HEK293 (cell line): Measurements from ENCODE around the gene PIGR.

Experiments
- CTCF ChIA-PET: fragments of 350-600 bp; formaldehyde crosslinking; extraction: SDS; loops from one replicate; lab custom pipeline; 2021; ENCODE audit warnings: antibody characterized with exemption; lab: Yijun Ruan, JAX
- POLR2A ChIA-PET: fragments of 300-600 bp; formaldehyde crosslinking; extraction: SDS; loops from one replicate; lab custom pipeline; 2020; ENCODE audit warnings: antibody characterized with exemption, inconsistent platforms; lab: Yijun Ruan, JAX
- H3K27ac ChIP-seq: fragments of 200-500 bp; sonication (Bioruptor generic); 2 replicates; pipeline ENCODE4 v1.5.1; 2014; ENCODE audit warnings: low read depth, low read length, control low read depth, inconsistent platforms; ENCODE audit errors: extremely low read depth
- H3K36me3 ChIP-seq, 2 experiments: fragments of 200-500 bp in 1 of 2; sonication (Bioruptor generic) in 1 of 2; 1 replicate in 1 of 2; 2 replicates in 1 of 2; pipeline ENCODE4 v1.5.1; 2014 to 2017; ENCODE audit warnings: inconsistent platforms in 2 of 2, low read length in 2 of 2; ENCODE audit not compliant: control insufficient read depth in 2 of 2, insufficient read depth in 1 of 2
- H3K4me1 ChIP-seq: fragments of 200-500 bp; sonication (Bioruptor generic); 2 replicates; pipeline ENCODE4 v1.5.1; 2014; ENCODE audit warnings: mild to moderate bottlenecking, low read length, inconsistent platforms; ENCODE audit not compliant: control insufficient read depth, insufficient read depth
- H3K4me3 ChIP-seq: 2 replicates; pipeline ENCODE4 v1.5.1; 2011; ENCODE audit warnings: low read depth, mild to moderate bottlenecking, control low read depth, low read length, moderate library complexity
- H3K9me3 ChIP-seq: fragments of 200-500 bp; sonication (Bioruptor generic); 2 replicates; pipeline ENCODE4 v1.5.1; 2014; ENCODE audit warnings: low read depth, low read length, inconsistent platforms; ENCODE audit not compliant: control insufficient read depth, insufficient read depth
- CTCF ChIP-seq: fragments of 450-650 bp; formaldehyde crosslinking; IDR thresholded peaks from 2 replicates; pipeline ENCODE4 v1.5.1; 2016; ENCODE audit warnings: missing biosample characterization, missing genetic modification characterization
- HOXD13 ChIP-seq: sonication (generic); formaldehyde crosslinking; IDR thresholded peaks from 2 replicates; pipeline ENCODE4 v1.8.0; 2022; ENCODE audit warnings: missing genetic modification reagents, borderline replicate concordance
- KLF10 ChIP-seq: fragments of 450-650 bp; IDR thresholded peaks from 2 replicates; pipeline ENCODE4 v1.5.1; 2018; ENCODE audit warnings: missing biosample characterization, mild to moderate bottlenecking, missing genetic modification characterization
- PBX3 ChIP-seq: sonication (generic); formaldehyde crosslinking; IDR thresholded peaks from 2 replicates; pipeline ENCODE4 v1.8.1; 2022; ENCODE audit warnings: mild to moderate bottlenecking, moderate library complexity, missing genetic modification reagents
- PRDM1 ChIP-seq: fragments of 450-650 bp; formaldehyde crosslinking; IDR thresholded peaks from 2 replicates; pipeline ENCODE4; 2016; ENCODE audit warnings: missing biosample characterization, missing genetic modification characterization
- SCRT1 ChIP-seq: fragments of 450-650 bp; formaldehyde crosslinking; IDR thresholded peaks from 2 replicates; pipeline ENCODE4 v1.5.1; 2016; ENCODE audit warnings: missing biosample characterization, missing genetic modification characterization, borderline replicate concordance
- SP2 ChIP-seq: fragments of 450-650 bp; formaldehyde crosslinking; IDR thresholded peaks from 2 replicates; pipeline ENCODE4 v1.5.1; 2016; ENCODE audit warnings: missing biosample characterization, missing genetic modification characterization
- TRIM28 ChIP-seq: IDR thresholded peaks from 2 replicates; pipeline ENCODE4 v1.6.1; 2011; ENCODE audit warnings: low read length, control low read depth, borderline replicate concordance
- WT1 ChIP-seq: fragments of 450-650 bp; formaldehyde crosslinking; IDR thresholded peaks from 2 replicates; pipeline ENCODE4 v1.5.1; 2016; ENCODE audit warnings: missing biosample characterization, missing genetic modification characterization
- YY2 ChIP-seq: fragments of 450-650 bp; formaldehyde crosslinking; IDR thresholded peaks from 2 replicates; pipeline ENCODE4 v1.5.1; 2016; ENCODE audit warnings: missing biosample characterization, missing genetic modification characterization
- ZBTB1 ChIP-seq: fragments of 450-650 bp; formaldehyde crosslinking; IDR thresholded peaks from 2 replicates; pipeline ENCODE4 v1.5.1; 2016; ENCODE audit warnings: missing biosample characterization, missing genetic modification characterization
- ZBTB48 ChIP-seq: fragments of 450-650 bp; formaldehyde crosslinking; IDR thresholded peaks from 2 replicates; pipeline ENCODE4 v1.5.1; 2016; ENCODE audit warnings: missing biosample characterization, missing genetic modification characterization
- ZNF423 ChIP-seq: fragments of 450-650 bp; formaldehyde crosslinking; IDR thresholded peaks from 2 replicates; pipeline ENCODE4 v1.5.1; 2016; ENCODE audit warnings: missing biosample characterization, missing genetic modification characterization
- ZNF654 ChIP-seq: fragments of 450-650 bp; formaldehyde crosslinking; IDR thresholded peaks from 2 replicates; pipeline ENCODE4 v1.5.1; 2016; ENCODE audit warnings: low read depth, missing biosample characterization, missing genetic modification characterization
- ZNF660 ChIP-seq: fragments of 450-650 bp; IDR thresholded peaks from 2 replicates; pipeline ENCODE4 v1.5.1; 2018; ENCODE audit warnings: missing biosample characterization, mild to moderate bottlenecking, missing genetic modification characterization
- ZNF768 ChIP-seq: fragments of 450-650 bp; formaldehyde crosslinking; IDR thresholded peaks from 2 replicates; pipeline ENCODE4 v1.5.1; 2018; ENCODE audit warnings: missing biosample characterization, mild to moderate bottlenecking, missing genetic modification characterization
- ZNF791 ChIP-seq: fragments of 450-650 bp; formaldehyde crosslinking; IDR thresholded peaks from 2 replicates; pipeline ENCODE4 v1.5.1; 2016; ENCODE audit warnings: missing biosample characterization, missing genetic modification characterization
- TF ChIP-seq, protein P1 (sequence below): fragments of 450-650 bp; formaldehyde crosslinking; IDR thresholded peaks from 2 replicates; pipeline ENCODE4 v1.5.1; 2017; ENCODE audit warnings: missing biosample characterization, mild to moderate bottlenecking, missing genetic modification characterization, moderate library complexity
- TF ChIP-seq, protein P2 (sequence below): fragments of 450-650 bp; formaldehyde crosslinking; IDR thresholded peaks from 2 replicates; pipeline ENCODE4 v1.5.1; 2016; ENCODE audit warnings: missing biosample characterization, missing genetic modification characterization
- TF ChIP-seq, protein P3 (sequence below): fragments of 450-650 bp; formaldehyde crosslinking; IDR thresholded peaks from 2 replicates; pipeline ENCODE4 v1.5.1; 2017; ENCODE audit warnings: missing biosample characterization, missing genetic modification characterization

PIGR gene

GRCh38 chr1:206982216-206982615 is 36.0 kb upstream of the PIGR start:
- ChIA-PET CTCF (interaction anchor here (0.5 to 4.9 kb wide), 48 partner anchors 9 to 846 kb away, joined by 3 to 70 read pairs (median 5); partner anchors contain the start of genes DYRK3 and FCAMR), POLR2A (no interaction called here)
- Histone ChIP-seq H3K4me3 (no peak overlapping the region), H3K27ac (no peak overlapping the region), H3K36me3 (no peaks in the 10 kb centered on the region), H3K9me3 (no peaks in the 10 kb centered on the region), H3K4me1 (no peaks in the 10 kb centered on the region)
- TF ChIP-seq ZNF423 (tag by site-specific recombination) (no peak), PBX3 (CRISPR knock-in tag) (no peak), CTCF (tag by site-specific recombination) (peak; percentile 63), ZNF654 (tag by site-specific recombination) (peak; percentile 89), ZNF768 (tag by site-specific recombination) (no peak), ZBTB1 (tag by site-specific recombination) (no peak)

DNA sequence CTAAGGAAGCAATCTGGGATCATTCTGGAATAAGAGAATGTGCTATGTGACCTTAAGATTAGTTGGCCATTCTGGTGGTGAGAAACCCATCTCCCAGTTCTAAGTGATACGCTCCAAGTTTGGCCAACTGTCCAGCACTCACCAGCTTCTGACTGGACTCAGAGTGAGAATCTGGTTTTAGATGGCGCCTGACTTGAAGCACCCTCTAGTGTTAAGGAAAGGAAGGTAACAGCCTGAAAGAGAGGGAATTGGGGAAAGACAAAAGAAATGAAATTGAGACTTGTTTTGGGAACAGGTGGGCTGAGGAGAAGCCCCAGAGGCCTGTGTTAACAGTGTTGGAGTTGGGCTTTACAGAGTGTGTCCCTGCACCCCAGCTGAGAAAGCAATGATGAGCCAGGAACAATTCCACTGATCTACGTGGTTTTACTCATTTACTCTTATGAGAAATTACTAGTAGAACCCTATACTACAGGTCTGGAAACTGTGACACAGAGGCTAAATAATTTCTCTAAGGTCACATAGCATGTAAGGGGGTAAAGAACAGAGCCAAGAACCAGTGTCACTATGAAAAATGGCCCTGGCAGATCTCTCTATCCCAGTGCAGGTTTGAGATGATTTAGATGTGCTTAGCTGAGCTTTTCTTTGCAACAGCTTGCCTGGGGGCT is 33.2 kb upstream of the PIGR start:
- TF ChIP-seq SP2 (tag by site-specific recombination) (no peak), PRDM1 (tag by site-specific recombination) (0 out of 2 replicates have a peak, but pooled peaks have one; percentile 27), ZNF654 (tag by site-specific recombination) (peak; percentile 48), CTCF (tag by site-specific recombination) (peak; percentile 38; the same call in 1 of the 2 replicates)
- TF ChIP-seq, protein P1, sequence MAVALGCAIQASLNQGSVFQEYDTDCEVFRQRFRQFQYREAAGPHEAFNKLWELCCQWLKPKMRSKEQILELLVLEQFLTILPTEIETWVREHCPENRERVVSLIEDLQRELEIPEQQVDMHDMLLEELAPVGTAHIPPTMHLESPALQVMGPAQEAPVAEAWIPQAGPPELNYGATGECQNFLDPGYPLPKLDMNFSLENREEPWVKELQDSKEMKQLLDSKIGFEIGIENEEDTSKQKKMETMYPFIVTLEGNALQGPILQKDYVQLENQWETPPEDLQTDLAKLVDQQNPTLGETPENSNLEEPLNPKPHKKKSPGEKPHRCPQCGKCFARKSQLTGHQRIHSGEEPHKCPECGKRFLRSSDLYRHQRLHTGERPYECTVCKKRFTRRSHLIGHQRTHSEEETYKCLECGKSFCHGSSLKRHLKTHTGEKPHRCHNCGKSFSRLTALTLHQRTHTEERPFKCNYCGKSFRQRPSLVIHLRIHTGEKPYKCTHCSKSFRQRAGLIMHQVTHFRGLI (tag by site-specific recombination) = 0 out of 2 replicates have a peak, but pooled peaks have one; percentile 29
- POLR2A ChIA-PET = no interaction called here
- CTCF ChIA-PET = interaction anchor here (0.6 to 4.9 kb wide), 21 partner anchors 8 to 500 kb away, joined by 3 to 70 read pairs (median 4); partner anchors contain the start of genes FCAMR and PFKFB2
- no peaks in the 10 kb centered on the region for H3K9me3 ChIP-seq
- no peak overlapping the region for H3K27ac ChIP-seq
- no peaks in the 10 kb centered on the region for H3K4me1 ChIP-seq
- H3K36me3 ChIP-seq = no peaks in the 10 kb centered on the region
- H3K4me3 ChIP-seq = no peak overlapping the region

DNA sequence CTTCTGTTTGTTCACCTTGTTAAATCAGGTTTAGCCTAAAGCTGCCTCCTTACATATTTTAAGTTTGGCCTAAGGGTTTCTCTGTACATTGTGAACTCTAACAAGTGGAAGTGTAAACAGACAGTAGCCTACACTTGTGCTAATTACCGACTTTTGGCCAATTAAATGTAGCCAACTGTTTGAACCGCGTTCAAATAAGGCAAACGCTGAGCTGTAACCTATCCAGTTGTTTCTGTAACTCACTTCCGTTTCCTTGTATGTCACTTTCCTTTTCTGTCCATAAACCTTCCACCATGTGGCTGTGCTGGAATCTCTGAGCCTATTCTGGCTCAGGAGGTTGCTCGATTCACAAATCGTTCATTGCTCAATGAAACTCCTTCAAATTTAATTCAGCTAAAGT is 32.0 kb upstream of the PIGR start:
- H3K9me3 ChIP-seq = no peaks in the 10 kb centered on the region
- ChIA-PET POLR2A (no interaction called here), CTCF (interaction anchor here (0.8 to 2.5 kb wide), 5 partner anchors 14 to 175 kb away, joined by 3 to 10 read pairs (median 5); no protein-coding TSS in a partner anchor)
- no peaks in the 10 kb centered on the region for H3K36me3 ChIP-seq
- no peak overlapping the region for H3K27ac ChIP-seq
- H3K4me3 ChIP-seq = no peak overlapping the region
- H3K4me1 ChIP-seq = no peaks in the 10 kb centered on the region
- TF ChIP-seq ZNF791 (tag by site-specific recombination) = no peak
- TF ChIP-seq, protein P2, sequence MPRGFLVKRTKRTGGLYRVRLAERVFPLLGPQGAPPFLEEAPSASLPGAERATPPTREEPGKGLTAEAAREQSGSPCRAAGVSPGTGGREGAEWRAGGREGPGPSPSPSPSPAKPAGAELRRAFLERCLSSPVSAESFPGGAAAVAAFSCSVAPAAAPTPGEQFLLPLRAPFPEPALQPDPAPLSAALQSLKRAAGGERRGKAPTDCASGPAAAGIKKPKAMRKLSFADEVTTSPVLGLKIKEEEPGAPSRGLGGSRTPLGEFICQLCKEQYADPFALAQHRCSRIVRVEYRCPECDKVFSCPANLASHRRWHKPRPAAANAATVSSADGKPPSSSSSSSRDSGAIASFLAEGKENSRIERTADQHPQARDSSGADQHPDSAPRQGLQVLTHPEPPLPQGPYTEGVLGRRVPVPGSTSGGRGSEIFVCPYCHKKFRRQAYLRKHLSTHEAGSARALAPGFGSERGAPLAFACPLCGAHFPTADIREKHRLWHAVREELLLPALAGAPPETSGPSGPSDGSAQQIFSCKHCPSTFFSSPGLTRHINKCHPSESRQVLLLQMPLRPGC (tag by site-specific recombination) = no peak
- TF ChIP-seq, protein P3, sequence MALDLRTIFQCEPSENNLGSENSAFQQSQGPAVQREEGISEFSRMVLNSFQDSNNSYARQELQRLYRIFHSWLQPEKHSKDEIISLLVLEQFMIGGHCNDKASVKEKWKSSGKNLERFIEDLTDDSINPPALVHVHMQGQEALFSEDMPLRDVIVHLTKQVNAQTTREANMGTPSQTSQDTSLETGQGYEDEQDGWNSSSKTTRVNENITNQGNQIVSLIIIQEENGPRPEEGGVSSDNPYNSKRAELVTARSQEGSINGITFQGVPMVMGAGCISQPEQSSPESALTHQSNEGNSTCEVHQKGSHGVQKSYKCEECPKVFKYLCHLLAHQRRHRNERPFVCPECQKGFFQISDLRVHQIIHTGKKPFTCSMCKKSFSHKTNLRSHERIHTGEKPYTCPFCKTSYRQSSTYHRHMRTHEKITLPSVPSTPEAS = no peak
- TF ChIP-seq WT1 (tag by site-specific recombination) = no peak
- TF ChIP-seq HOXD13 (CRISPR knock-in tag) = no peak
- no peak for TF ChIP-seq YY2 (tag by site-specific recombination)
- TF ChIP-seq ZBTB48 (tag by site-specific recombination) = no peak
- no peak for TF ChIP-seq KLF10 (tag by site-specific recombination)
- no peak for TF ChIP-seq ZNF660 (tag by site-specific recombination)
- TF ChIP-seq SCRT1 (tag by site-specific recombination) = no peak
- TF ChIP-seq TRIM28 = no peak
